ENCODE data around the gene TRMT61A. TPM values are rescaled to one million over a fixed set of nuclear protein-coding genes. Genes with fewer than 3 reads are reported as not detected.

TRMT61A gene
- total and polyA plus RNA-seq, 2 donors (not counting 3 experiments of a cell fraction or from before 2014, with no cell fraction given): 6.8 to 10.6 TPM

GRCh38 chr14:103562179-103562428, 33.1 kb downstream of the TRMT61A start:
- peak overlapping the region; percentile 61 to 97 (median 95) for H3K4me3 ChIP-seq (replicated peaks in 1 of 3; ENCODE audit: insufficient read depth in 1 of 3, low read depth in 1 of 3, low read length in 3 of 3)
- H2AFZ ChIP-seq (ENCODE audit: low read depth, low read length): peak overlapping the region; percentile 90
- CTCF ChIA-PET: interaction anchor here (1.0 to 2.3 kb wide), 3 partner anchors 15 to 43 kb away, joined by 3 to 19 read pairs (median 3); no protein-coding TSS in a partner anchor
- FAIRE-seq (no peak), DNase-seq (ENCODE audit: low read depth, low spot score) (peak; percentile 76)
- H3K9ac ChIP-seq (replicated peaks; ENCODE audit: extremely low read depth, insufficient read depth, low read length): peak overlapping the region; percentile 96
- peak overlapping the region; percentile 94 for H3K27ac ChIP-seq (ENCODE audit: insufficient read depth, low read depth, low read length)
- H3K79me2 ChIP-seq (ENCODE audit: control insufficient read depth, insufficient read depth, low read length): peaks cover 89% of the 10 kb centered on the region
- H3K4me1 ChIP-seq (ENCODE audit: control insufficient read depth, extremely low read depth, insufficient read depth, low read length): peaks cover 23% of the 10 kb centered on the region
- peaks cover 16 to 21% of the 10 kb centered on the region in 2 experiments for H3K36me3 ChIP-seq (ENCODE audit: control insufficient read depth in 2 of 2, extremely low read depth in 1 of 2, insufficient read depth in 2 of 2, low read length in 2 of 2)
- H3K9me1 ChIP-seq (replicated peaks; ENCODE audit: control insufficient read depth, extremely low read depth, insufficient read depth, low read length): no peaks in the 10 kb centered on the region
- no peaks in the 10 kb centered on the region for H4K20me1 ChIP-seq (replicated peaks; ENCODE audit: control insufficient read depth, extremely low read depth, insufficient read depth, low read length)
- dilution Hi-C loops (cut with MboI; ENCODE audit: extremely low pct_ligation_motif_present, low sequenced_read_pairs): no loop called here
- H3K27me3 ChIP-seq (ENCODE audit: control insufficient read depth in 2 of 2, insufficient read depth in 2 of 2, low read length in 2 of 2): no peaks in the 10 kb centered on the region
- intact Hi-C loops (cut with micrococcal nuclease): loop anchor here (1.0 to 5.0 kb wide), 3 partner anchors 14 to 153 kb away; partner anchors contain the start of genes TRMT61A, XRCC3 and ZFYVE21
- no peaks in the 10 kb centered on the region for H3K9me3 ChIP-seq (replicated peaks; ENCODE audit: control insufficient read depth, insufficient read depth, low read length)
- BruUV-seq (replicated peaks): no TSS peak
- peak; percentile 1 for TF ChIP-seq POLR2A (IDR thresholded peaks at IDR 0.05; ENCODE audit: low read depth, low read length)
- TF ChIP-seq JUN (IDR thresholded peaks at IDR 0.05; ENCODE audit: borderline replicate concordance, insufficient read depth, insufficient read length, low read depth): no peak
- peak; percentile 6 for TF ChIP-seq POLR2AphosphoS5 (IDR thresholded peaks at IDR 0.05; ENCODE audit: insufficient read depth, low read depth, low read length)
- POLR2A ChIA-PET: interaction anchor here (1.2 kb wide), 1 partner anchor 33 kb away, joined by 3 read pairs; the partner anchor contains the start of gene TRMT61A
- peak overlapping the region; percentile 94 for H3K4me2 ChIP-seq (ENCODE audit: insufficient read depth, low read length)

DNA sequence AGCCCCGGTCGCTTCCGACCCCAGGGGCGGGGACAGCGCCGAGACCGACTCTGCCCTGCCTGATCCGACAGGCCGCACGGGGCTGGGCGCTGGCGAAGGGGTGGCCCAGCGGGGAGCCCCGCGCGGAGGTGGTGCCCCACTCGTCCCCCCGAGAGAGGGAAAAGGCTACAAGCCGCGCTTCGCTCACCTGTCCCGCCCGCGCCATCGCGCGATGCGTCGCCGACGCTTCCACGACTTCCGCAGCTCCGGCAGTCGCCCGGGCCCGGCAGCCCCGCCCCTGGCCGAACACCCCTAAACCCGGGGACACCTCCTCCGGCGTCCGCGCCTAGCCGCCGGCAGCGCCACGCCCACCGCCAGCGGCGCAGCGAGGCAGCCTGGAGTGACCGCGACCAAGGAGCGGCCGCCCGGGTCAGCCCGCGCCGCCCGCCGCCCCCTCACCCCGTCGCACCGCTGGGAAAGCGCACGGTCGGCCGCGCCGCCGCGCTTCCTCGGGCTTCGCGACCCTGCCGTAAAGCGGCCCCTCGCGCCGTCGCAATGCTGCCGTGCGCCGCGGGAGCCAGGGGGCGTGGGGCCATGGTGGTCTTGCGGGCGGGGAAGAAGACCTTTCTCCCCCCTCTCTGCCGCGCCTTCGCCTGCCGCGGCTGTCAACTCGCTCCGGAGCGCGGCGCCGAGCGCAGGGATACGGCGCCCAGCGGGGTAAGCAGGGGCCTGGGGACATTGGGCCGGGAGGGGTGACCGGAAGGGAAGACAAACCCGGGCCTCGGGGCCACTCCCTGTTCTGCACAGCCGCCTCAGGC, 33.6 kb downstream of the TRMT61A start, which contains the start of the genes BAG5 and COA8:
TSS of gene BAG5 (minus strand) at position 229 of the 797 bp plus-strand sequence. CDS start 1,493 bp downstream, outside the sequence.
TSS of gene COA8 (plus strand) at position 532 of the 797 bp plus-strand sequence. CDS start at position 574, 42 bp downstream.
- no TSS peak for BruUV-seq (replicated peaks)
- peak; percentile 86 for DNase-seq (ENCODE audit: low read depth, low spot score)
- intact Hi-C loops (cut with micrococcal nuclease): loop anchor here (1.0 to 5.0 kb wide), 3 partner anchors 14 to 153 kb away; partner anchors contain the start of genes TRMT61A, XRCC3 and ZFYVE21

More for the DNA sequence above, 33.6 kb downstream of the TRMT61A start, which contains the start of the genes BAG5 and COA8:
- peak within 1 kb of the TSS; percentile 90 for H2AFZ ChIP-seq (ENCODE audit: low read depth, low read length)
- ChIA-PET CTCF (interaction anchor here (1.0 to 2.3 kb wide), 3 partner anchors 16 to 44 kb away, joined by 3 to 19 read pairs (median 3); no protein-coding TSS in a partner anchor), POLR2A (interaction anchor here (1.2 kb wide), 1 partner anchor 33 kb away, joined by 3 read pairs; the partner anchor contains the start of gene TRMT61A)
- TF ChIP-seq POLR2AphosphoS5 (IDR thresholded peaks at IDR 0.05; ENCODE audit: insufficient read depth, low read depth, low read length) (peak; percentile 25), CTCF (IDR thresholded peaks at IDR 0.05; ENCODE audit: extremely low read depth in 1 of 2, insufficient read depth in 1 of 2, low read depth in 1 of 2, low read length in 2 of 2) (no peak), EZH2 (IDR thresholded peaks at IDR 0.05; ENCODE audit: borderline replicate concordance, low read depth, low read length, severe bottlenecking) (no peak), FOS (IDR thresholded peaks at IDR 0.05; ENCODE audit: borderline replicate concordance, insufficient read depth, low read length) (no peak), POLR2A (IDR thresholded peaks at IDR 0.05; ENCODE audit: low read depth, low read length) (peak; percentile 36), MYC (IDR thresholded peaks at IDR 0.05; ENCODE audit: low read depth, low read length) (no peak), JUN (IDR thresholded peaks at IDR 0.05; ENCODE audit: borderline replicate concordance, insufficient read depth, insufficient read length, low read depth) (no peak), GATA2 (IDR thresholded peaks at IDR 0.05; ENCODE audit: insufficient read depth, insufficient read length, low read depth, low read length) (no peak)
- TF ChIP-seq, protein P1, sequence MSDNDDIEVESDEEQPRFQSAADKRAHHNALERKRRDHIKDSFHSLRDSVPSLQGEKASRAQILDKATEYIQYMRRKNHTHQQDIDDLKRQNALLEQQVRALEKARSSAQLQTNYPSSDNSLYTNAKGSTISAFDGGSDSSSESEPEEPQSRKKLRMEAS (IDR thresholded peaks at IDR 0.05; ENCODE audit: insufficient read depth, insufficient read length): peak; percentile 18
- no peaks in the 10 kb centered on the region for H3K9me3 ChIP-seq (replicated peaks; ENCODE audit: control insufficient read depth, insufficient read depth, low read length)
- H3K79me2 ChIP-seq (ENCODE audit: control insufficient read depth, insufficient read depth, low read length): peaks cover 89% of the 10 kb centered on the region
- H3K4me3 ChIP-seq (replicated peaks in 1 of 3; ENCODE audit: insufficient read depth in 1 of 3, low read depth in 1 of 3, low read length in 3 of 3): peak within 1 kb of the TSS; percentile 61 to 97 (median 95)
- H3K36me3 ChIP-seq (ENCODE audit: control insufficient read depth in 2 of 2, extremely low read depth in 1 of 2, insufficient read depth in 2 of 2, low read length in 2 of 2): peaks cover 16 to 21% of the 10 kb centered on the region in 2 experiments
- H3K9ac ChIP-seq (replicated peaks; ENCODE audit: extremely low read depth, insufficient read depth, low read length): peak within 1 kb of the TSS; percentile 96
- H4K20me1 ChIP-seq (replicated peaks; ENCODE audit: control insufficient read depth, extremely low read depth, insufficient read depth, low read length): no peaks in the 10 kb centered on the region
- H3K9me1 ChIP-seq (replicated peaks; ENCODE audit: control insufficient read depth, extremely low read depth, insufficient read depth, low read length): no peaks in the 10 kb centered on the region
- FAIRE-seq: peak; percentile 72
- peak within 1 kb of the TSS; percentile 94 for H3K27ac ChIP-seq (ENCODE audit: insufficient read depth, low read depth, low read length)
- dilution Hi-C loops (cut with MboI; ENCODE audit: extremely low pct_ligation_motif_present, low sequenced_read_pairs): no loop called here
- peak within 1 kb of the TSS; percentile 98 for H3K4me2 ChIP-seq (ENCODE audit: insufficient read depth, low read length)
- H3K27me3 ChIP-seq (ENCODE audit: control insufficient read depth in 2 of 2, insufficient read depth in 2 of 2, low read length in 2 of 2): no peaks in the 10 kb centered on the region
- H3K4me1 ChIP-seq (ENCODE audit: control insufficient read depth, extremely low read depth, insufficient read depth, low read length): peaks cover 23% of the 10 kb centered on the region
